HG02852 (cell line): Measurements from ENCODE around the gene TMEM150A.
"Not testable (repeated sequence)": the region's sequence is repeated elsewhere in the genome, so short reads cannot be mapped to it uniquely, and the experiment has no call there.

ENCODE experiments used
- ATAC-seq: cut with Tn5 transposase; IDR thresholded peaks from one replicate; pipeline ENCODE4 v1.9.1; 2021; ENCODE audit warnings: mild to moderate bottlenecking, moderate library complexity; ENCODE audit not compliant: unreplicated experiment

Gene TMEM150A

DNA sequence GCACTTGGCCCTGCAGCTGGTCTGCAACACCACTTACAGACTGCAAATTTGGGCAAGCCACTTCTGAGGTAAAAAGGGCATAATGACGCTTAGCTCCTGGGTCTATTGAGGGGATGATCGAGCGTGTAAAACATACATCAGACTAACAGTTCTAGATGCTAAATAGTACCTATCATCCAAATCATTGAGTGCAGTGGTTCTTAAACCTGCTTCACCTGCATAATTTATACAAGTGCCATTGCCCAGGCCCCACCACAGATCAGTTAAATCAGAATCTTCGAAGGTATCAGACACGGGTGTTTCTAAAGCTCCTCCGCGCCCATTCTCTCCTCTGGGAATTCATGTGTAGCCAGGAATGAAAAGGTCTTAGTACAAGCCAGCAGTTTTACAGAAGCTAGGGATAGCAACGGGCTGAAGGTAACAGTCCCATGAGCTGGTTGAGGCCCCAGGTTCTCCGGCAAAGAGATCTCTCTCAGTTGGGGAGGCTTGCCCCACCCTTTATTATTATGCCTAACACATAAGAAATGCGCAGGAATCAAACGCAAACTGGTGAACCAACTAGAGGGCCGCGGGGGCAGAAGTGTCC is 7.7 kb downstream of the TMEM150A start:
- no peak for ATAC-seq

DNA sequence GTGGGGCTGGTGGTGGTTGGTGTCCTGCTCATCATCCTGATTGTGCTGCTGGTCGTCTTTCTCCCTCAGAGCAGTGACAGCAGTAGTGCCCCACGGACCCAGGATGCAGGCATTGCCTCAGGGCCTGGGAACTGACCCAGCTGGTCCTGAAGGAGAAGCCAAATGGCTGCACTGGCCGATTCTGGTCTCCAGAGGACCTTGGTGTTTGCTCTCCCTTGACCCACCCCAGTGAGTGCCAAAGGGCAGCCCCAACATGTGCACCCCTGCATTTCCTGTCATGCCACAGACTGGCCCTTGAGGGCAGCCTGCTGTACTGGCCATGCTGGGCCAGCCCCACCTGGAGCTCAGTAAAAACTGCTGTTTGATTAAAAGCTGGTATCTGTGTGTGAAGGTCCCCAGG is 9.5 kb downstream of the TMEM150A start:
- ATAC-seq = no peak

DNA sequence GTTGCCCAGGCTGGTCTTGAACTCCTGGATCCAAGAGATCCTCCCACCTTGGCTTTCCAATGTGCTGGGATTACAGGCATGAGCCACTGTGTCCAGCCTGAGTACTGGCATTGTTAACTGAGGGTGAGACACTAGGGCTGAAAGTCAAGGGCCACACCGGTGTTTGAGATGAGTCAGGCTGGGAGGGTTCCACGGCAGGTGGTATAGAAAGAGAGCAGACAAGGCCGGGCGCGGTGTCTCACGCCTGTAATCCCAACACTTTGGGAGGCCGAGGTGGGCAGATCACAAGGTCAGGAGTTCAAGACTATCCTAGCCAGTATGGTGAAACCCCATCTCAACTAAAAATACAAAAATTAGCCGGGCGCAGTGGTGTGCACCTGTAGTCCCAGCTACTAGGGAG is 10.2 kb downstream of the TMEM150A start:
- ATAC-seq = not testable (repeated sequence)

DNA sequence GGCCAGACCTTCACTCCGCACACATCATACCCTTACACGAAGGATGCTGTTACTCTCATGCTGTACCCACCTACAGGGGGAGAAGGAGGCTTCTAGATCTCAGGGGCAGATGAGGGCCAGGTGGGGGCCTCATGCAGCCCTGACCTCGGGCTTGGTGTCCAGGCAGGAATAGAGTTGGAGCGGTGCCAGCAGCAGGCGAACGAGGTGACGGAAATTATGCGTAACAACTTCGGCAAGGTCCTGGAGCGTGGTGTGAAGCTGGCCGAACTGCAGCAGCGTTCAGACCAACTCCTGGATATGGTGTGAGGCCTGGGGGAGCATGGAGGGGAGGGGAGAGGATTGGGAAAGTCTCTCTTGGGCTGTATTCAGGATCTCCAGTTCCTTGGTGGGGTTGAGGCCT is 10.9 kb downstream of the TMEM150A start:
- no peak for ATAC-seq

DNA sequence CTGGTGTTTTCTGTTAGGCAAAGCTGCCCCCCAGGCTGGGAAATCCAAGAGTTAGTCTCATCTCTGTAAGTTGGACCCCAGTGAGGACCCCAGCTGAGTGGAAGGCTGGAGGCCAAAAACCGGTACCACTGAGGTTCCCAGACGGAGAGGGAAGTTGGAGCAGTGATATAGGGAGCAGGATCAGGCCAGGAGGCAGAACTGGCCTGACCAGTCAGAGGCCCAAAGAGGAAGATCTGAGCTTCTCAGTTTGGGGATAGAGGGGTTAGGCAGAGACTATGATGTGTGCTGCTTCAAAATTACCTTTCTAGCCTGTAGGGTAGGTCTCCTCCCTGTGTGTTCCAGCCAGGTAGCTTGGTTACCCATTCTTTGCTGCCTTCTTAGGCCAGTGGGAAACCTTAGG is 11.5 kb downstream of the TMEM150A start:
- ATAC-seq = no peak

DNA sequence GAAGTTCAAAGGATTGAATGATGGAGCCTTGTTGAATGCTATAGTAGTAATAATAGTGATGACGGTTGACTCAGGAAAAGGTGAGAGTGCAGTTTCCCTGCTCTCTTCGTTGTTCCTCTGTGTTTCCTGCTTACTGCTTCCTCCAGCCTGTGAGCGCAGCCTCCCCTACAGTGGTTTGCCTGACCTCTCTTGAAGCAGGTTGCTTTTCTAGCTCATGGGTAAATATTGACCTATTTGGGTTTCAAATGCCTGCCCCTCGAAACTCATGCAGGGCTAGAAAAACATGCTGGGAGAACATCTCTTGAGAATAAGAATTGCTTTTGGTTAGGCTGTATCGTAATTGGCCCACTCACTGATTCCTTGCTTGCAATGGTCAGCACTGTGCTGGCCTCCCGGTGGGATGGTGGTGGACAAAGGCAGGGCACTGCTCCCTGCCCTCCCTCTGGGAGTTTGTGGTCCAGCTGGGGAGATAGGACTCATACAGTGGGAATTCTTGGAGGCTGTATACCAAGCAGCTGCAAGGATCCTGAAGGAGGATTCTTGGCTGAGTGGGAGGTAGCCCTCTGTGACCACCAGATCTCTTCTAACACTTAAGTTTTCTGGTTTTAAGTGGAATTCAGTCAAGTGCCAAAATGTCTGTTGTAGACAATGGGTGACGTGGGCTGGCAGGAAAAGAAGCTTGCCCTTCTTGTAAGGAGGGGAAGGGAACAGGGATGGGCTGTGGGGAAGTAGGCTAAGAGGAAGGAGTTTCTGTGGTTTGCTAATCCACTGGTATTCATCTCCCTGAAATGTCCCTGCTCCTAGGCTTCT is 12.3 kb downstream of the TMEM150A start:
- no peak for ATAC-seq

DNA sequence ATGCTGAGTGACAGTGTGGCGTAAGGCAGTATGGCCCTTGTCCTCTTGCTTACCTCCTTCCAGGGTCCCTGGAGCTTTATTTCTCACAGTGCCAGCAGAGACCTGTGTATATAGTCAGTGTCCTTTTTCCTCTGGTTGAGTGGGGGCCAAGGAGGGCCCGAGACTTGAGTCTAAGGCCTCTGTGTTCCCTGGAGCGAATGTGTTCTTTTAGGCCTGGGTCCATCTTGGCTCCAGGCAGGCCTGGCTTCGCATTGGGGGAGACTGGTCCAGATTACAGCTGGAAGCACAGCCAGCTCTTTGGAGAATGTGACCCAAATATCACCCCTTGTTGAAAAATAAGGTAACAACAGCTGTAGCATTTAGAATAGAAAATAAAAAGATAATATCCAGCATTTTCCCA is 13.3 kb downstream of the TMEM150A start:
- no peak for ATAC-seq

DNA sequence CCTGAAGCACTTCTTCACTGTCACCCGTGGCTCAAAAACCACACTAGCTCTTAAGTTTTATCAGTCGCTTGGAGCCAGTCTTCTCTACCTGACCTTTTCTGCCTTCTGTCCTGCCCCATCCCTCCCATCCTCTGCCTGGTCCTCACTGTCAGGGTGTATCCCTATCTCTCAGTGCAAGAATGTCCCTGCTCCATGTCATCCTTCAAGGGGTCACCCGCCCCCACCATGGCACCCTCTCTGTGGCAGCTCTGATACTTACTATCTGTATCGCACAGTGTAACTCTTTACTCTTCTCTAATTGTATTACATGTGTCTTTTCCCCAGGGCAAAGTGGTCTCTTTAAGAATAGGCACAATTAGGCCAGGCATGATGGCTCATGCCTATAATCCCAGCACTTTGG is 13.9 kb downstream of the TMEM150A start:
- no peak for ATAC-seq

DNA sequence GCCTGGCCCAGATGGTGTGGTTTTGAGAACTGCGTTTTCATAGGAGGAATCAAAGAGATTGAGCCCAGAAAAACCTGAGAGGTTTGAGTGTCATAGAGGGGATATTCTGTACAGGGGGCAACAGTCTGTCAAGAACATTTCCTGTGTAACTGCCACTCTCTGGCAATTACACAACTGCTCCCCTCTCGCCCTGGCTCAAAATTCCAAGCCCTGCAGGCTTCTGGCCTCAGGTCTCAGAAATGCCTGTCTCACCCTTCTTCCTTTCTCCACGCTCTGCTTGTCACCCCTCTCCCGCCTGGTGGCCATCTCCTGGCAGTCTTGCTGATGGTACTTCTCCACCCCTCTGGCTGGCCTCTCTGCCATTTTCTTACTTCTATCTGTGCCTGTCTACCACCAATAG is 14.3 kb downstream of the TMEM150A start:
- no peak for ATAC-seq

DNA sequence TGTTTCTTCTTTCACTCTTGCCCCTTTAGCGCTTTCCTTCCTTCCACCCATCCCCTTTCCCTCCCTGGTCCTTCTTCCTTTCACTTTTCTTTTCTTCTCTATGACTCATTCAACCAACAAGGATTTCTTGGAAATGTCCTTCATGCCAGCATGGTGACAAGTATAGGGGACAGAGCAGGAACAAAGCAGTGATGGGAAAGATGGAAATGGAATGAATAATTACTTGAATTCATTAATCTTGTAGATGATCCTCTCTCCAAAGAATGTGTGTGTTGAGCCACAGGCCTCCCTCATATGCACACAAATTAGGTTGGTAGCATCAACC is 16.8 kb downstream of the TMEM150A start:
- no peak for ATAC-seq

DNA sequence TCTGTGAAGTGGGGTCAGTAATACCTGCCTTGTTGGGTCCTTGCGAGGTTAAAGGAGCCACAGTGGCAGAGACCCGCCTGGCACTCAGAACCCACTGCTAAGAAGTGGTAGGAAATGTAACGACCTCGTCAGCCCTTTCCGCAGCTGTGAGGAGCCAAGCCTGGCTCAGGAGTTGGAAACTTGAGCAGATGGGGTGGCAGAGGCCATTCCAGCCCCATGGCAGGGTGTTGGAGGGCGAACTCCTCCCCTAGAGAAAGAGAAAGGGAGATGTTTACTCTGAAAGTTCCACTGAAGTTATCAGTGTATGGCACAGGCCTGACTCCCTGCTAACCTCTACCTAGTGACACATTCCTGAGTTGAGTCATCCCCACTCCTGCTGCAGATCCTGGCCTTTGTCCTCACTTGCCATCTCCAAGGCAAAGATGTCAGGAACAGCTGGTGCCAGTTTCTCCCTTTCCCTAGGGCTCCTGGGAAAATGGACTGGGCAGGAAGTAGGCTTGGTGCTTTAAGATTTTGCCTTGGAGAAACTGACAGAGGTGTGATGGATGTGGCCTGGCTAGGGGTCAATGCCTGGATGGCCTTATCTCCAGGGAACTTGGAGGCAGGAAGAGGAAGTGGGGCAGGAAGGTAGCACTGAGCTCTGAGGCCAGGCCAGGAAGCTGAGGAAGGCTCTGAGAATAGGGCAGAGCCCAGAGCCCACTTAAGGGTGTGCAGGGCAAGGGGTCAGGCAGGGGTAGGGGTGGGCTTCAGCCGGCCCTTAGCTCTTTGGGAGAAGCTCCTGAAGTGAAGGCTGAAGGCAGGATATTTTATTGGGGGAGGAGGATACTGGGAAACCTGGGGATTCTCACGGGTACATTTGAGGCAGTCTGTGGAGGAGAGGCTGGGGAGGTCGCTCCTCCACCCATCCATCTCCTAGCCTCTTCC is 17.4 kb downstream of the TMEM150A start:
- ATAC-seq = peak; percentile 31

DNA sequence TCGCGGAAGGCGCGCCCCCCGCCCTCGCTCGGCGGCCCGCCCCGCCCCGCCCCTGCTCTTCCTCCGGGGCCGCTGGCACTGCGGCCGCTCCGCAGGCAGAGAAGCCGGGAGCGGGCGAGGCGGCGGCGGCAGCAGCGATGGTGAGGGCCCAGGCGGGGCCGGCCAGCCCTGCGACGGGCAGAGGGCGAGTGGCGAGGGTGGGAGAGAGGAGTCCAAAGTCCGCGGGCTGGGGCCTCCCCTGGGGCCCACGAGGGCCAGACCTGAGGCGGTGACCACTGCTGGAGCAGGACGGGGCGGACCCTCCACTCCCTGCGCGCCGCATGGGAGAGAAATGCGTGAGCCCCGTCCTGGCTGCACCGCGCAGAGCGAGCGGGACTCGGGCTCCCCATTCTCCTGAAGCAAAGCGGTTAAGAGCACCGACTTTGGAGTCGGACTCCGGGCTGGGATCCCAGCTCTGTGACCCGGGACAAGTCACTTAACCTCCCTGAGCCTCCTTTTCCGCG is 18.1 kb downstream of the TMEM150A start, which contains the start of gene VAMP5:
TSS of gene VAMP5 (plus strand) at position 78 of the 503 bp plus-strand sequence. CDS start at position 138, 60 bp downstream.
- ATAC-seq = peak; percentile 30

DNA sequence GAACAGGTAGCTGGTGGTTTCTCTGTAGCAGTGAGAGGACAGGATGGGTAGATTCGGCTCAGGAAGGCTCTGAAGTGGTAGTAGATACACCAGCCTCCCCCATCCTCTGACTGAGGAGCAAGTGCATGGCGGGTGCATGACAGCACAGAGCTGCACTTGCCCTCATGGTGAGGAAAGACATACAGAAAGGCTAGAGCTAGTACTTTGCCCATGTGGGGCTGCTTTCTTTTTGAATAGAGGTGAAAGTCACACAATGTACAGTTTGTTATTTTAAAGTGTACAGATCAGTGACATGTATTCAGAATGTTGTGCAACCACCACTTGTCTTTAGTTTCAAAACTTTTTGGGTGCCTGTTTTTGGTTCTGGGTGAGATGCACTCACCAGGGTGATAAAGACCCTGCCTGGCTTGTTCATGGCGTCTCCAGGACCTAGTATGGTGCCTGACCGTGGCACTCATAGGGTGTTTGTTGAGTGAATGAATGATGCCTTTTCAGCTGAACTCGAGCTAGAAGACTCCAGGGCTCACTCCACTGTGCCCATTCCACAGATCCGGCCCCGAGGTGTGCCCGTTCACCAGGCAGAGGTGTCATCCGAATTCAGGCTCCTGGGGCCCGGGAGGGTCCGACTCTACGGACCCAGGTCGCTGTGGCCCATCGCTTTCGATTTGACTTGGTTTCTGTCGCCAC is 18.7 kb downstream of the TMEM150A start:
- ATAC-seq = peak; percentile 66

DNA sequence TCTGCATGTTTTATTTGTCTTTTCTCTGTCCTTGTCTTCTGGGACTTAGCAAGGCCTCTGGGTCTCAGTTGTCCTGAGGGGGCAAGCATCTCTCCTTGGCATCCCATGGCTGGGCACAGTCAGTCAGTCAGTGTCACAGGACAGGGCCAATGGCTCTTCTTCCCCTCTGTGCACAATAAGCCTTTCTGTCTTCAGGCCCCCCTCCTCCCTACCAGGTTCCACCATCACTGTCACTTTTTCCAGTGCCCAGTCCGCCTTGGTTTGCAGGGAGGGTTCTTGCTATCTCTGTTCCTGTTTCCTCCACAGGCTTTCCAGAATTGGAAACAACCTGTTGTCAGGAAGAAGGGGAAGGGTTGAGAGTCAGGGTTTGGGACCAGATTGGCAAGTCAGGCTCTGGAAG is 20.0 kb downstream of the TMEM150A start:
- no peak for ATAC-seq

DNA sequence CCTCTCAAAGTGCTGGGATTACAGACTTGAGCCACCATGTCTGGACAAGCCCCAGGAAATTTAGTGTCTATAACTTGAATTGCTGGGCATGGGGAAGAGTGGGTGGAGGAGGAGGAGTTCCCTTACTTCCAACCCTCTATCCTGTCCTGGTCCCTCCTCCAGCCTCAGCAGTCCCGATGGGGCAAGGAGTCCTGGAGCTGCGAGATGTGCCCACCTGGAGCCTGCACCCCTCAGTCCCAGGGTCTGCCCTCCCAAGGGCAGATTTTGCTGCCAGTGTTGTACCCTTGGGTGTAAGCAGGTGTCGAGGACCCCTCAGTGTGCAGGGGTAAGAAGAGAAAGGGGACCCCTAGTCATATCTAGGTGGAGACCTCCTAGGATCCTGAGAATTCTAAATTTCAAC is 22.3 kb downstream of the TMEM150A start:
- ATAC-seq = no peak

DNA sequence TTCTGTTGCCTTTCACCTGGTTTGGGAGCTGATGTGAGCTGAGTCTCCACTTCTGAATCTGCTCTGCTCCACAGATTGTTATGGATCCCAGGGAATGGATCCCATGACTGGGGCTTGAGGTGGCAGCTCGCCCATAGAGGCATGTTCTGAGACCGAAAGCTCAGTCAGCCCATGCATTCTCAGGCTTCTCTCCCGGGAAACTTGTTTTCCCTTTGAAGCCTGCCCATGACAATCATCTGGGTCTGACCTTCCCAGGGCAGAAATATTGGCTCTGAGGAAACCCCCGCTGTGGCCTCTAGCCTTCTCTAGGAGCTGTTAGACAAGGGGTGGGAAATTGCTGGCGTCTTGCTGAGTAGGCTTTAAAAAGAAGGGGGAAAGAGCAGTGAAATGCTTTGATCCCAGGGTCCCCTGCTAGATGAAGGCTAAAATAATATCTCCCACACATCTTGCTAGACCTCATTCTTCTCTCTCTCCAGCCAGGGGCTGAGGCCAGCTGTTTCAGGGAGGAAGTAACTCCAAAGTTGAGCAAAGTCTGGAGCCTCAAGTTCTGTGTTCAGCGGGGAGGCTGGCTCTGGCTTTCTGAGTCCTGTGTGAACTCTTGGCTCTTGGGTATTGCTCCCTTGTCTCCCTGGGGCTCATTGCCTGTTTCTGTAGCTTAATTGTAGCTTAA is 23.1 kb downstream of the TMEM150A start:
- no peak for ATAC-seq

DNA sequence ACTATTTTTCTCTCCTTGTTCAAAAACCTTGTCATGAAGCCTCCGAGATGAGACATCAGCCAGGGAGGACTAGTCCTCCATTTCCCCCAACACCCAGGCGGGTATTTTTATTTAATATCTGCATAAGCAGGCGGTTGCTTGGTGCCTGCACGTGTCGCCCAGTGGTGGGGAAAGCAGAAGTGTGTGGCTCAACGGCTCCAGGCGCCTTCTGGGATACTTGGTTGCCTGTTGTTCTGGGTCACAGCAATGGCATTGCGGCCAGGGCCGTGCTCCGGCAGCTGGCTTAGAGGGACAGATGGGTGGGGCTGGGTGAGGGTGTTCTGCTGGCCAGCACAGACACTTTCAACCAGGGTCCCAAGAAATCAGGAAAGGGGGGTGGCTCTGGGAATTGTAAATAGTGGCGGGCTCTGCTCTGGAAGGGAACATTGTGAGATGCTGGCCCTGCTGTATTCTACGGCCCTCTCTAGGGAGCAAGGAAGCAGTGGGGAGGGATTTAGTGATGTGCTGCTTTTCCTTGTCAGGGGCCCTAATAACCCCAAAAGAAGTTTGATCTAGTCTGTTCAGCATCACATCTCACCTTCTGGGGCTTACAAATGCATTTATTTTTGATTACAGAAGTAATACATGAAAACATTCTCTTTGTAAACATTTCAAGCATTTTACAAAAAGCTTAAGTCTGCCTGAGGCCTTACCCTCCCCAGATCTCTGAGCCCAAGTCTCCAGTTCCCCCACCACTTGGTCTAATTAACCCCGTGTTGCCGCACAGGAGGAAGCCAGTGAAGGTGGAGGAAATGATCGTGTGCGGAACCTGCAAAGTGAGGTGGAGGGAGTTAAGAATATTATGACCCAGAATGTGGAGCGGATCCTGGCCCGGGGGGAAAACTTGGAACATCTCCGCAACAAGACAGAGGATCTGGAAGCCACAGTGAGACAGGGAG is 24.0 kb downstream of the TMEM150A start:
- peak; percentile 36 for ATAC-seq

DNA sequence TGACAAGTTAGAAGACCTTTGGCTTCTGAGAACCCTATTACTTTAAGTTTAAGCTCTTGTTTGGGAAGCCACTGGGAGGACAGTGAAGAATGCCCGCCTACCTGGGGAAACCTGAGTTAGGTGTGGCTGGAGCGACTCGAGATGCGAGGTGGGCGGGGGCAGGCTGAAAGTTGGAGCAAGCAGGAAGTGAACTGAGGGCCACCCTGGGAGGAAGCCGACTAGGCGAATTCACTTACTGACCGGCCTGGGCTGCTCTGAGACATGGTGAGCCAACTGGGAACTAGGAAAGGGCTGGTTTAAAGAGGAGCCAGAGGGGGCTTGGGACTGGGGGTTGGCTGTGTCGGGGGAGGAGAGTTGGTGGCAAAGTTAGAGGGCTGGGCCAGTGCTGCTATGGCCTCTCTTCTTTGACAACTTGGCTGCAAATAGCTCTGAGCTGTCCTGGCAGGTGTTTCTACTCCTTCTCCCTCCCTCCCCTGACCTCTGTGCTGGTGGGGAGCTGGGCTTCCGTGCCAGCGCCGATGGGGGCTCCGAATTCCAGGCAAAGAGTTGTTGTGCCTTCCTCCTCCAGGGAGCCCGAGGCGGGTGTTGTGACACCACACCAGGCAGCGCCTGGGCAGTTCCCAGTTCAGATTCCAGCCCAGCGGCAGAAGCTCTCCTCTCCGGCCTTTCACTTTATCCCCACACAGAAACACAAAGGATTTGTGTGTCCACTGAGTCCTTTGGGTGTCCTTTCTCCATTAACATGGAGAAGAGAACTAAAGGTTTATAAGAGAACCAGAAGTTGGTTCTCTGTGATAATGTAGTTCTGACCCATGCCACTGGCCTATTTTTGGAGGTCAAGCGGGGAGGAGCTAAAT is 24.9 kb downstream of the TMEM150A start, which contains the start of gene VAMP8:
TSS of gene VAMP8 (plus strand) at position 201 of the 857 bp plus-strand sequence. CDS start at position 262, 61 bp downstream.
- ATAC-seq = peak; percentile 76
